Cardiac muscle cell (in vitro differentiated cells and primary cell): ENCODE results near the gene MBNL2. TPM values are rescaled to one million over a fixed set of nuclear protein-coding genes. Genes with fewer than 3 reads are reported as not detected.

Experiments used
- DNase-seq, 2 donors: peaks; one replicate each; pipeline versions ENCODE4 v3.0.0 to v3.0.0-alpha.2; 2010 to 2017; ENCODE audit warnings: low read depth in 1 of 2, low spot score in 1 of 2
- H3K27ac ChIP-seq: fragments of 200-600 bp; sonication (generic); 2 replicates; pipeline ENCODE4 v1.5.1; 2016
- H3K27me3 ChIP-seq: fragments of 200-600 bp; sonication (generic); 2 replicates; pipeline ENCODE4 v1.6.0; 2016; ENCODE audit warnings: control low read depth
- H3K36me3 ChIP-seq: fragments of 200-600 bp; sonication (generic); 2 replicates; pipeline ENCODE4 v1.5.1; 2016; ENCODE audit warnings: control low read depth
- H3K4me1 ChIP-seq: fragments of 200-600 bp; sonication (generic); 2 replicates; pipeline ENCODE4 v1.8.1; 2017; ENCODE audit warnings: low read depth, mild to moderate bottlenecking, mixed run types
- H3K4me3 ChIP-seq: fragments of 200-600 bp; sonication (generic); 2 replicates; pipeline ENCODE4 v1.5.1; 2016; ENCODE audit warnings: mild to moderate bottlenecking
- H3K9me3 ChIP-seq: fragments of 200-600 bp; sonication (generic); 2 replicates; pipeline ENCODE4 v1.5.1; 2017; ENCODE audit warnings: low read depth, mild to moderate bottlenecking, control low read depth
- polyA plus RNA-seq: library from polyadenylated mRNA; unstranded; fragments of >200 nt; fragmentation: Nextera tagmentation; extraction: Ambion mirVana; gene quantifications from 2 replicates; pipeline ENCODE4 v1.2.1, GENCODE V29; 2016
- total RNA-seq: library from RNA; depleted of rRNA; stranded (reverse); fragments of >200 nt; gene quantifications from 2 replicates; pipeline ENCODE4 v1.2.3, GENCODE V29; 2016
- TF ChIP-seq, protein P1 (sequence below): IDR thresholded peaks from 2 replicates; pipeline ENCODE4 v1.5.1; 2012; ENCODE audit warnings: low read depth, mild to moderate bottlenecking, low read length

The MBNL2 gene
- total and polyA plus RNA-seq, 2 experiments from 2014 or later: 15.2 to 27.8 TPM

DNA sequence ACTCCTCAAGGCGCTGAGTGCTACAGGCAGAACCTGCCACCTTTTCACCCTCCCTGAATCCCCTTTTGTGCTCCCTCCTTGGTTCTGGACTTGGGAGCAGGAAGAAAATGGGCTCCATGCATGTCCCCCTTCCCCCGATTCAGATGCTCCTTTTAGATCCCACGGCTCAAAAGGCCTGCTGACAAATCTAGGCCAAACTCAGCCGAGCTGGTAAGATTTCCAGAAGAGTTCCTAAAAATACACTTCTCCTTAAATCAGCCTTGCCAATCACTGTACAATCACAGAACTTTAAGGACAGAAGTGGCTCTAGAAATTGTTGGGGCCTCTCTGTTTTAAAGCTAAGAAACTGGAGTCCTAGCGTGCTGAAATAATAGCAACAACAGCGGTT lies 37.3 kb downstream of the MBNL2 start:
- H3K27me3 ChIP-seq: no peaks in the 10 kb centered on the region
- DNase-seq: no peak
- peak overlapping the region; percentile 74 for H3K27ac ChIP-seq
- peaks cover 29% of the 10 kb centered on the region for H3K4me1 ChIP-seq
- no peaks in the 10 kb centered on the region for H3K9me3 ChIP-seq
- TF ChIP-seq, protein P1, sequence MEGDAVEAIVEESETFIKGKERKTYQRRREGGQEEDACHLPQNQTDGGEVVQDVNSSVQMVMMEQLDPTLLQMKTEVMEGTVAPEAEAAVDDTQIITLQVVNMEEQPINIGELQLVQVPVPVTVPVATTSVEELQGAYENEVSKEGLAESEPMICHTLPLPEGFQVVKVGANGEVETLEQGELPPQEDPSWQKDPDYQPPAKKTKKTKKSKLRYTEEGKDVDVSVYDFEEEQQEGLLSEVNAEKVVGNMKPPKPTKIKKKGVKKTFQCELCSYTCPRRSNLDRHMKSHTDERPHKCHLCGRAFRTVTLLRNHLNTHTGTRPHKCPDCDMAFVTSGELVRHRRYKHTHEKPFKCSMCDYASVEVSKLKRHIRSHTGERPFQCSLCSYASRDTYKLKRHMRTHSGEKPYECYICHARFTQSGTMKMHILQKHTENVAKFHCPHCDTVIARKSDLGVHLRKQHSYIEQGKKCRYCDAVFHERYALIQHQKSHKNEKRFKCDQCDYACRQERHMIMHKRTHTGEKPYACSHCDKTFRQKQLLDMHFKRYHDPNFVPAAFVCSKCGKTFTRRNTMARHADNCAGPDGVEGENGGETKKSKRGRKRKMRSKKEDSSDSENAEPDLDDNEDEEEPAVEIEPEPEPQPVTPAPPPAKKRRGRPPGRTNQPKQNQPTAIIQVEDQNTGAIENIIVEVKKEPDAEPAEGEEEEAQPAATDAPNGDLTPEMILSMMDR: no peak
- no peaks in the 10 kb centered on the region for H3K36me3 ChIP-seq
- no peak overlapping the region for H3K4me3 ChIP-seq

DNA sequence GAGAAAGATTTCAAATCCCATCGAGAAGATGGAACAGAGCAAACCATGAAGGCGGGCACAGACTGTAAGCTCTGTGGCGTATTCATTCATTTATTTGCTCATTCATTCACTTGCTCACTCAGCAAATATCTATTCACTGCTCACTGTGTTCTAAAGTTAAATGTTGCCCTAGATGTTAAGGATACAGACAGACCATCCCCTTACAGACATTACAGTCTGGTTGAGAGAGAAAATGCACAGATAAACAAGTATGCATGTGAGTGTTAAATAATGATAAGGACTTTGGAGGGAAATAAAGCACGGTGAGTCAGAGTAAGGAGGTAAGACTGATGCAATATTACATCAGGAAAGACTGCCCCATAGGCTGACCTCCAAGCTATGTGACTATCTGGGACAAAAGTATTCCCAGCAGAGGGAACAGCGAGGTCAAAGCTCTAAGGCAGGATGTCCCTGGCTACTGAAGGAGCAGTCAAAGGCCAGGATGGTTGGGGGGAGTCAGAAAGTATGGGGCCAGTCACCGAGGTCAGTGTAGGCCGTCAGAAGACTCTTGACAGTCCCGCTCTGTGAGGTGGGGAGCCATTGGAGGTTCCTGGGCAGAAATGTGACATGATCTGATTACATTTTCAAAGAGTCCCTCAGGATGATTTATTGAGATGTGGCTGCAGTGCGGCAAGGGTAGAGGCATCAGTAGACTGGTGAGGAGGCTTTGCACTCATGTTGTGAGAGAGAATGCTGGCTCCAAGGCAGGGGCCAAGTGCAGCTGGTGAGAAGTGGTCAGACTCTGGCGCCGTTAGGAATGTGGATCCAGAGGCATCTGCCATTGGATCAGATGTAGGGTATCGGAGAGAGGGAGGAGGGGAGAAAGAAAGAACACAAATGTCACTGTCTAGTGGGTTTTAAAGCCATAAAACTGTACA lies 37.9 kb downstream of the MBNL2 start:
- TF ChIP-seq, protein P1: no peak
- H3K27ac ChIP-seq: peak overlapping the region; percentile 74
- no peak overlapping the region for H3K4me3 ChIP-seq
- peaks cover 29% of the 10 kb centered on the region for H3K4me1 ChIP-seq
- no peaks in the 10 kb centered on the region for H3K27me3 ChIP-seq
- peak in 1 of 2 donors; percentile 85 for DNase-seq
- no peaks in the 10 kb centered on the region for H3K36me3 ChIP-seq
- no peaks in the 10 kb centered on the region for H3K9me3 ChIP-seq

DNA sequence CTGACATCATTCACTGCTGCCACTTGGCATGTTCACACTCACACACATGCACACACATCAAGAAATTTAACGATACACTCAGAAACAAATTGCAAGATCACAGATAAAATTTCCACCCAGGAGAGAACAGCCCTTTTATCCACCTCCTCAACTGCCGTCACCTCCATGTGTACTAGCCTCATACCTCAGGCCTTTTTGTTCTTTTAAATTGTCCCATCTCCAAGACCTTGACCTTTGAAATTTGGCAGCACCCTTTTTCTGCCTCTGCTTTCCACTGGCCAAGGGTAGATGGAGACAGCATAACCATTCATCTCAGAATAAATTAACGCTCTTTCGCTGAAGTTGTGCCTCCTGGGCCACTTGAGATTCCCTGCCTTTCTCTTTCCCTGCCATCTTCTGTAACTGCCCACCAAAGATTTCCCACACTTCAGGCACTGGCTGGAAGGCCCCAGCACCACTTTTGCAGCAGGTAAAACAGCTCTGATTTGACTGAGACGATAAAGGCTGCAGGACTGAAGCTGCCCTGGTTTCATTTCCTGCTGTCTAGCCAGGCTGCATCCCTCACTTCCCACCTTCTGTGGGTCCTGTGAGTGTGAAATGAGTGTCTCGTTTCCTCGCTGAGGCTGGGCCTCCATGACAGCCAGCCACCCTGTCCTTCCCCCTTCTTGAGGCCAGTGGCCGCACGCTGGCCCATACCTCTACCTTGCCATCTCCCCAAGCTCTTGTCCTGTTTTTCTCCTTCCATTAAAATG lies 39.3 kb downstream of the MBNL2 start:
- H3K9me3 ChIP-seq: no peaks in the 10 kb centered on the region

DNA sequence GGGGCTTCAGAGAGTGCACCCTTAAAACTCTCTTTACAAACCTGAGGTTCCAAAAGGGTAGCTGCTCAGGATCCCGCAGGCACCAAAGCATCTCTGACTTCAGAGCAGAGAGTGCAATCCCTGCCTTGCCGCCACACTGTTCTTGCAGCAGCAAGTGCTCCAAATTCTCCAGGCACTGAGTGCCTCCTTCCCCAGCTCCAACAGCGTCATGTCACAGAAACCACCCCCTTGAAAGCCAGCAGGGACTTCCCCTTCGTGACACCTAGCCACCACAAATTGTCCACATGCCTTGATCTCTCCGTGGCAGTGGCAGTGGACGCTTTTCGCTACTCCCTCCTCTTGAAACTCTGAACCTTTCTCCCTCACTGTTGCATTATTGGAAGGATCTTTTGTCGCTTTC lies 39.9 kb downstream of the MBNL2 start:
- Histone ChIP-seq H3K9me3 (no peaks in the 10 kb centered on the region), H3K4me1 (peaks cover 41% of the 10 kb centered on the region), H3K4me3 (no peak overlapping the region), H3K27ac (peak overlapping the region; percentile 64), H3K36me3 (no peaks in the 10 kb centered on the region), H3K27me3 (no peaks in the 10 kb centered on the region)
- no peak for DNase-seq
- TF ChIP-seq, protein P1: no peak

More for the DNA sequence above, 39.3 kb downstream of the MBNL2 start:
- peaks cover 35% of the 10 kb centered on the region for H3K4me1 ChIP-seq
- H3K4me3 ChIP-seq: no peak overlapping the region
- H3K27me3 ChIP-seq: no peaks in the 10 kb centered on the region
- no peaks in the 10 kb centered on the region for H3K36me3 ChIP-seq
- TF ChIP-seq, protein P1: no peak
- no peak for DNase-seq
- peak overlapping the region; percentile 64 for H3K27ac ChIP-seq

DNA sequence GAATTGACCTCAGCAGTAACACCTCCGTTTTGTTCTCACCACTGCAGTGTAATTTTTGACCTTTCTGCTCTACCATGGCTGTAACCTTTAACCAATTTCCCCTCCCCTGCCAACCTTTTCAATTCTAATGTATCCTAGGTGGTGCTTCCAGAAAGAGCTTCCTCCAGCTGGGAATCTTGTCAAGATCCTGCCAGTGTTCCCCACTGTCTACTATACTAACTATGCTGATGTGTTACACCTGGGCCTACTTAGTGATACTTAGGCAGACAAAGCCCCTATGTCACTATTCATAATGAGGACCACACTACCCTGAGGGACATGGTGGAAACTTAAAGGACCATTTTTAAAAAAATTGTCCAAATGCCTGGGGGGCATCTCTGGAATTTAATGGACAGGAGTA lies 41.0 kb downstream of the MBNL2 start:
- H3K4me3 ChIP-seq: no peak overlapping the region
- no peaks in the 10 kb centered on the region for H3K27me3 ChIP-seq
- peaks cover 48% of the 10 kb centered on the region for H3K4me1 ChIP-seq
- H3K9me3 ChIP-seq: no peaks in the 10 kb centered on the region
- TF ChIP-seq, protein P1: no peak
- no peak for DNase-seq
- no peaks in the 10 kb centered on the region for H3K36me3 ChIP-seq
- no peak overlapping the region for H3K27ac ChIP-seq
